OCI-LY1 (cell line): ENCODE data around the gene HM13.

ENCODE experiments used
- CTCF ChIP-seq: fragments of 200-600 bp; sonication (generic), shearing (Covaris generic); IDR thresholded peaks from 2 replicates; pipeline ENCODE4 v1.5.1; 2017; ENCODE audit warnings: mild to moderate bottlenecking, antibody characterized with exemption, low read length, moderate library complexity, mixed read lengths
- EZH2 ChIP-seq: fragments of 200-600 bp; sonication (generic), shearing (Covaris generic); IDR thresholded peaks from 2 replicates; pipeline ENCODE4 v1.8.0; 2017; ENCODE audit warnings: borderline replicate concordance, mixed run types, mild to moderate bottlenecking, antibody characterized with exemption, low read length, moderate library complexity, mixed read lengths

GRCh38 chr20:31605902-31606803 is 91.9 kb downstream of the HM13 start:
- no peak for TF ChIP-seq EZH2
- TF ChIP-seq CTCF: no peak
